HG03159 (cell line): Measurements from ENCODE around the gene ASIC4.

ENCODE experiments used
- ATAC-seq: cut with Tn5 transposase; IDR thresholded peaks from one replicate; pipeline ENCODE4 v1.9.1; 2021; ENCODE audit warnings: mild to moderate bottlenecking, moderate library complexity; ENCODE audit not compliant: unreplicated experiment

Gene ASIC4

DNA sequence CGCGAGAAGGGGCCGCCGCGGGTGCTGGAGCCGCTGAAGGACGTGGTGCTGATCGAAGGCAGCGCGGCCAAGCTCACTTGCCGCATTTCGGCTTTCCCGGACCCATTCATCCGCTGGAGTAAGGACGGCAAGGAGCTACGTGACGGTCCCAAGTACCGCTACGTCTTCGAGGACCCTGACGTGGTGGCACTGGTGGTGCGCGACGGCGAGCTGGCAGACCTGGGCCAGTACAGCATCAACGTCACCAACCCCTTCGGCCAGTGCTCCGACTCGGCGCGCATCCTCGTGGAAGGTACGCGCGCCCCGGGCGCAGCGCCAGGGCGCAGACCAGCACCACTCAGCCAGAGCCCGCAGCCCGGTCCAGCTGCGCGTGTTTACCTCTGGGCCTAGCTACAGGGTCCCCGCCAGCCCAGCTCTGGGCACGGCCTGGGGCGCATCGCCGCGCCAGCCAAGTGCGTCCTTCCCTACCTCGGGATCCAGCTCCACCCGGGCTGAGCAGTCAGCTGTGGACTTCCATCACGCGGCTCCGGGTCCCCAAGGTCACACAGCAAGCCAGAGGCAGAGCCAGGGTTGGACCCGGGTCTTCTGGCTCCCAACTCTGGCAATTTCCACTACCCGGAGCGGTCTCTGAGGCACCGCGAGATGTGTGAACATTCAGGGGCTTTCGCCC lies 17.3 kb upstream of the ASIC4 start:
- no peak for ATAC-seq

DNA sequence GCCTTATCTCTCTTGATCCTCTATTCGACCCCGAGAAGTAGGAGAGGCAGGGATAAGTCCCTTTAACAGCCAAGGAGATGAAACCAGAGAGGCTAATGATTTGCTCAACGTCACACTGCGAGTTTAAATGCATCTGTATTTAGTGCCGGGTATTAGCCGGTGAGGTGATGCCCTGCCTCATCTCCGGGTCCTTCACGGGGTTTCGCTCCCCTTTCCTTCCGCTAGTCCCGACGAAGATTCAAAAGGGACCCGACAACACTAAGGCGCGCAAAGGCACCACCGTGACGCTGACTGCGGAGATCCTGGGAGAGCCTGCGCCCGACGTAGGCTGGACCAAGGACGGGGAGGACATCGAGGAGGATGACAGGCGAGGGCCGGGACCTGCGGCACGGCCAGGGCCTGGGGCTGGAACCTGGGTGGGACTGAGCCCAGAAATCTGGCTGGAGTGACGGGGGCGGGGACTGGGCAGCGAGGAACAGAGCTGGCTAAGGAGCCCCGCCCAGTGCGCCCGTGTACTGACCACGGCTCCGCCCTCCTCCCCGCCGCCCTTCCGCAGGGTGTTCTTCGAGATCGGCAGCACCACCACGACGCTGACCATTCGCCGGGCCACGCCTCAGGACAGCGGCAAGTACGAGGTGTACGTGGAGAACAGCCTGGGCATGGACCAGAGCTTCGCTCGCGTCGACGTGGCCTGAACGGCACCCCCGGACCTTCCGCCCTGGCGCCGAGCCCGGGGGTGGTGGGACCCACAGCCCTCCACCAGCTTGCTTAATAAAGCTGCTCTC lies 16.6 kb upstream of the ASIC4 start:
- ATAC-seq = peak; percentile 3

DNA sequence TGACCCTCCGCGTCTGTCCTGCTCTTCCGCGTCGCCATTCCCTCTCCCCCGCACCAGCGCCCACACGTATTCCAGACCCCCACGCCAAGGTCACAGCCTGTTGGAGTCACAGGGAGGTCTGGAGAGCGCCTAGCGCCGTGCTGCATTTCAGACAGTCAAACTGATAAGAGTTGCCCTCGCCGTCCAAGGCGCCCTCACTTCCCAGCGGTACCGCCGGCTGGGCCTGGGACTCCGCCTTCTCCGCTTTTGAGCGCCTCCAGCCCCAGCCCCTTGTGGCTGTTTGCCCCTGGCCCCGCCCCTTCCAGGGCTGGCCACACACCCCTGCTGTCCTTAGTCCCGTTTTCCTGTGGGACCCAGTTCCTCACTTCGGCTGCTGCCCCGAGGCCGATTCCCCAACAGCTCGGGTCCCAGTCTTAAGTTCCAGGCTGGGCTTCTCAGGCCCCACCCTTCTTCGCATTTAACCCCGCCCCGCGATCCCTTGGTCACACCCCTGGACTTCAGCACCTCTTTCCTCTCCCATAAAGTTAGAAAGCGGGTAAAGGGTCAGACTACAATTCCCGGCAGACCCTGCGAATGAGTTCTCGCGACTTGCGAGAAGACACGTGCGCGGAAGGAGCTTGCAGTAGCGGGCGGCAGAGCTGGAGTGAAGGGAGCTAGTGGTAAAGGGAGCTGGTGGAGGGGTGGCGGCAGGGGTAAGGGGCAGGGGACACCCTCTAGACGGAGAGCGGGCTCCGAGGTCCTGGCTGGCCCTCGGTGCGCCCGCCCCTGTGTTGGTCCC lies 15.8 kb upstream of the ASIC4 start, which contains the start of gene GMPPA:
Gene GMPPA (plus strand): TSS at position 612 of the 778 bp plus-strand sequence. CDS start 1,085 bp downstream, outside the sequence.
- peak; percentile 96 for ATAC-seq

DNA sequence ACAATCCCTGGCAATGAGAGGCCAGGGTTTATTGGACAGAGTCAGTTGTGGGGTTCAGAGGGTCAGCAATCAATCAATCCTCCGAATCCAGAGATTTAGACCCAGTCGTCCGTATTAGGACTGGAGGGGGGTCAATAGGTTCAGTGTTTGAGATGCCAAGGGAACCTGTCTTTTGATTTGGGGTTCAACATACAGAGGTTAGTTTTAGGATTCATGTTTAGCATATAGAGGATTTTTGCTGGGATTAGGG lies 15.3 kb upstream of the ASIC4 start:
- no peak for ATAC-seq

DNA sequence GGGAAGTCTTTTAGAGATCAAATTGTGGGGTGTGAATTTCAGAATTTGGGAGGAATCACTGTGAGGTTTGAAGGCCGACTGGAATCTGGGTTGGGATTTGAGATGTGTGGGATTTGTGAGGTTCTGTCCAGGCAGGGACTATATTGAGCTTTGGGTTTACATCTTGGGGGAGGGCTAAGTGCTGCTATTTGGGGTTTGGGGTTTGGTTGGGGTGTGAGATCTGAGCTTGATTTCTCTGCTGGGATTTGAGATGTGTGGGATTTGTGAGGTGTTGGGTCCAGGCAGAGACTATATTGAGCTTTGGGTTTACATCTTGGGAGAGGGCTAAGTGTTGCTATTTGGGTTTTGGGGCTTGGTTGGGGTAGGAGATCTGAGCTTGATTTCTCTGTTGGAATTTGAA lies 14.7 kb upstream of the ASIC4 start:
- ATAC-seq = no peak

DNA sequence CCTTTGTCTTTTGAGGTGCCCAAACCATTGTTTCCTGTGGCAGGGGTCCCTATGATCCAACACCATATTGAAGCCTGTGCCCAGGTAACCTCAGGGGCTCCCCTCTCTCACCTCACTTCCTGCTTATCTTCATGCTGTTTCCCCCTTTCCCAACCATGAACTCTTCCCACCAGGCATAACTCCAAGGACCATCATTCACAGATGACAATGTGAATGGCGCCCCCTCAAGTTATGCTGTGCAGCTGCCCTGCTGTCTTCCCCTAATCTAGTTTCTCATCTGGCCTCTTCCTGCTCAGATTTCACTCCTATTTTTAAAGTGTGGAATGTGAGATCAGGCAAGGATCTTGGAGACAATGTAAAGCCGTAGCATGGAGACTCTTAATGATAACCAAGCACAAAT lies 14.1 kb upstream of the ASIC4 start:
- ATAC-seq = no peak

DNA sequence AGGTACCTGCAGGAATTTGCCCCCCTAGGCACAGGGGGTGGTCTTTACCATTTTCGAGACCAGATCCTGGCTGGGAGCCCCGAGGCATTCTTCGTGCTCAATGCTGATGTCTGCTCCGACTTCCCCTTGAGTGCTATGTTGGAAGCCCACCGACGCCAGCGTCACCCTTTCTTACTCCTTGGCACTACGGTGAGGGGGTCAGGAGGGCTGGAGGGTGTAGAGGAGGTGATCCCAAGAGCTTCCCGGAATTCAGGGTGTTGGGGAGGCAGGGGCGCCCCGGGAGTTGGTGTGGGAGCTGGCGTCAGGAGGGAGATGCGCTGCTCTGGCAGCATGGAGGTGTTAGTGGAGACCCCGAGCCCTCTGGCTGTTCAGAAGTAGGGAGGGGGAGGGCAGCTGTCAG lies 12.4 kb upstream of the ASIC4 start:
- ATAC-seq = no peak

DNA sequence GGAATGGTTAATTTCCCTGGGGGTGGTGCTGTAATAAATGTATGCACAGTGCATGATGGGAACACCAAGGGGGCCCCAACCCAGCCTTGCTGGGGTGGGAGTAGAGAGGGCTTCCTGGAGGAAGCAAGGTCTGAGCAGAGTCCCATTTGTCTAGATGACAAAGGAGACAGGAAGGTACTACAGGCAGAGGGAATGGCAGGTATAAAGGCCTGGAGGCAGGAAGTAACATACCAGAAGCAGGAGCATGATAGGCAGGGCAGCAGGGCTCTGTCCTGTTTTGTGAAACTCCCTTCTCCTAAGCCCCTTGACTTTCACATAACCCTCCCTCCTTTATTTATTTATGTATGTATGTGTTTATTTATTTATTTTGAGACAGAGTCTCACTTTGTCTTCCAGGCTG lies 11.7 kb upstream of the ASIC4 start:
- no peak for ATAC-seq

DNA sequence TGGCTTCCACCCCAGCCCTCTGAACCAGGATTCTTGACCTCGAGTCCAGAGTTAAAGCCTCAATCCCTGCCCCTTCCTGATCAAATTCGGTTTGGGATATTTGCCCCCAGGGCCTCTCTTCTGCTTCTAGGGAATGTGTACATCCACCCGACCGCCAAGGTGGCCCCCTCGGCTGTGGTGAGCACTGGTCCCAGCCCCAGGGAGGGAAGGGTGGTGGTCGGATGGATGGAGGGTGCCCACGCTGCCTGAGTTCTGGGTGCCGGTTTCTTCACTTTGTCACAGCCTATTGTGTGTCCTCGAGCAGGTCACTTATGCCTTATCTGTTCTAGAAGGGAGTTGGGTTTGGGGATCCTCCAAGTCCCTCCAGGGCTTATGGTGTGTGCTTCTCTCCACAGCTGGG lies 8.7 kb upstream of the ASIC4 start:
- no peak for ATAC-seq

DNA sequence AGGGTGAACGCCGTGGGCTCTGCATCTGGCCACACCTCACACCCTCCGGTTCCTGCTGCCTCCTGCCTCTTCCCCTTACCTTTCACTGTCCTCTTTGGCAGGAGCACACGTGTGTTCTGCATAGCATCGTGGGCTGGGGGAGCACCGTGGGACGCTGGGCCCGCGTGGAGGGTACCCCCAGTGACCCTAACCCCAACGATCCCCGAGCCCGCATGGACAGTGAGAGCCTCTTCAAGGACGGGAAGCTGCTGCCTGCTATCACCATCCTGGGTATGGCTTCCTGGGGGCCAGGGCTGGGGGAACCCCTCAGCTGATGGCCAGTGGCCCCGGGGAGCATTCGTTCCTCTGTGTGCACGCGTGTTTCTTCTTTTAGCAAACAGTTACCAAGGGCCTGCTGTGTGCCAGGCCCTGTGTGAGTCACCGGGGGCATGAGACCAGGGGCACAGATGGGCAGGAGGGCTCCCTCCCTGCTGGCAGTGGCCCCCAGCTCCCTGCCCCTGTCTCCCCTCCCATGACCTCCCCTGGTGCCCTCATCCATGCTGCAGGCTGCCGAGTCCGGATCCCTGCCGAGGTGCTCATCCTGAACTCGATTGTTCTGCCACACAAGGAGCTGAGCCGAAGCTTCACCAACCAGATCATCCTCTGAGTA lies 8.0 kb upstream of the ASIC4 start:
- no peak for ATAC-seq

DNA sequence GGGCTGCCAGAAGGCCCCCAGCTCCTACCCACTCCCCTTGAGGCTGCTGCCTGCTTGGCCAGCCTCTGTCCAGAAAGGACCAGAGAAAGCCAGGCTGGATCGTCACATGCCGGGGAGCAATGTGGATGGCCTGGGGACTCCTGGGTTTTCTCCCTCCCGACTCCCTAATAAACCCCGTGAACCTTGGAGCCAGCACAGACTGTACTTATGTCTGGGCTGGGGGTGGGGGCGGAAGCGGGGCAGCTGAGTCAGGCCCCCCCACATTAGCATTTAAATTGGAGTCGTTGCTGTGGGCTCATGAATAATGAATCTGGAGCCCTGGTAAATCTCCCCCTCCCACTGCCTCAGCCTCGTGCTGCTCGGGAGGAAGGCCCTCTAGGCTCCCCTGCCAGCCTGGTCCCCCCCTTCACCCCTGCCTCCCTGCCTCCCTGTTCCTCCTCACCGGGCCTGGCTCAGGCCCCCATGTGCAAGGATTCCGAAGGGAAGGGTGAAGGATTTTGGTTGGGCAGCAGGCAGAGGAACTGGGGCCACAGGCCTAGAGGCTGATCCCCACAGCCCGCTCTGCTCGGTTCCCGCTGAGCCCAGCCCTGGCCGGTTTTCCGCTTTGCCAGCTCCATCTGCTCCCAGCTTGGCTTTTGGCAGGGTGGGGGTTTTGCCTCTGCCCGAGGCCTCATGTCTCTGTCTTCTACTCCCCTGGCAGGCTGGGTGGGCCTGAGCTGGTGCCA lies 7.3 kb upstream of the ASIC4 start:
- no peak for ATAC-seq

DNA sequence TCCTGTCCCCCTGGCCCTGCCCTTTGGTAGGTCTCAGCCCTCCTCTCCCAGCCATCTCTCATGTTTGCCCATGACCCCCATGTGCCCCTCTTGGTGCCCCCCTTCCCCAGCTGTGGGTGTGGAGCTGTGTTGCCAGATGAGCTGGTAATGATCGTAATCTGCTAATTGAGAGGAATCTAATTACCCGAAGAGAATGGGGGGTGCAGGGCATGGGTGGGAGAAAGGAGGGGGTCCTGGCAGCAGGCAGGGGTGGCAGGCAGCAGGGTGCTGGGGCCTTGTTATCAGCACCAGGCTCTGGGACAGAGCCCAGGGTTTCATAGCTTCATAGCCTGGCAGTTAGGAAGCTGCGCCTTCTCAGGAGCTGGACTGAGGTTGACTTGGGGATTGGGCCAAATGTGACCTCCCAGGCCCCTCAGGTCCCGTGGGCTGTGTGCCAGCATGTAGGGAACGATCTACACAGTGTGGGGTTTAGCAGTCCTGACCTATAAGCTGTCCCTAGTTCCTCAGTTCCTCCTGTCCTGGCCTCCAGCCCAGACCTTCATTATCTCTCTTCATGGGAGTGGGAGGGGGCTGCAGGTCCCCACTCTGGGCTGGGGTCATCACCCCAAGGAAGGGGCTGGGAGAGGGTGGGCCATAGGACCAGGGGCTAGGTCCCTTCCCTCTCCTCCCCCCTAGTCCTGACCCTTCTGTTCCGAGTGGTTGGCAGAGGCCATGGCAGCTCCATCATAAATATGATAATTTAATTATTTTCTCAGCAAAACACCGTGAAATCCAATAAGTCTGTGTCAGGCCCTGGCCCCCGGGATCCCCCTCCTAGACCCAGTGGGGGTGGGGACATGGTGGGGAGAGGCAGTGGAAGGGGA lies 6.5 kb upstream of the ASIC4 start:
- no peak for ATAC-seq

DNA sequence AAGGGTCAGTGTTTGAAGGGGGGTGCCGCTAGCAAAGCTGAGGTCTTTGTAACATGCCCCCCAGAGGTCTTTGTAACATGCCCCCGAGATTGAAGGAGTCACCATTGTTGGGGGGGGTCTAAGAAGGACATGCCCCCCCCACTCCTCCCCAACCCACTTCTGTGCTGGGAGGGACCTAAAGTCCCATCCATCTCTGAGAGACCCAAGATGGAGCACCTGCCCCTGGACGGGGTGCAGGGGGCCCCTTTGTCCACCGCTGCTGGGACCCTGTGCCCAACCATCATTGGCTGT lies 5.9 kb upstream of the ASIC4 start:
- ATAC-seq = no peak

DNA sequence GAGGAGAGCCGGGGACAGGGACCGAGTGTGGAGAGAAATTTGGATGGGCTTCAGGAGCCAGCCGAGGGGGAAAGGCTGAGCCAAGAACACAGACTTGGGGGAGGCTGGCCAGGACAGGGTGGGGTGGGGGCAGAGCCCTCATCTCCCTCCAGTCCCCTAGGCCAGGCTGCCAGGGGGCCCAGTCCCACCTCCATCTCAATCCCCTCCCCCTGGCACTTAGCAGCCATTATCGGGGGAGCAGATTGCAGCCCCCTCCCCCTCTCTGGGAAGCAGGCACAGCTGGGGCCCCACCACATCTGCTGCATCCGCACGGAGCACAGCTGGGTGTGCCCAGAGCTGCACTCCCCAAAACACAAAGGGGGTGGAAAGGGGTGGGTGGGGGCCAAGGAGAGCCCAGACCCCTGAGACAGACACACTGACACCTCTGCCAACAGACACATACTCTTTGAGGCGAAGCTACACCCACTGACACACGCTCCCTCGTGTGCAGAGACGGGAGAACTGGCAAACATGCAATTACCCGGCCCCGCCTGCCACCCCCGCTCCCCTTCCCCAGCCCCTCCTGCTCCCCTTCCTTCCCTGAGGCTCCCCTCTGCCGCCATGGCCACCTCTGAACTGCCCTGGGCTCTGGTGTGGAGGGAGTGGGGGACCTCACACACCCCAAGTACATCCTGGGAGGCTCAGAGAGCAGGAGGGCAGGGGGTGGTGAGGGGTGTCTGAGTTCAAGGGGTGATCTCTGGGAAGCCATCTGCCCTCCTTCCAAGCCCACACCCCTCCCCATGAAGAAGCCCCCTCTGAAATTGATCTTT lies 5.1 kb upstream of the ASIC4 start:
- ATAC-seq = peak; percentile 26

DNA sequence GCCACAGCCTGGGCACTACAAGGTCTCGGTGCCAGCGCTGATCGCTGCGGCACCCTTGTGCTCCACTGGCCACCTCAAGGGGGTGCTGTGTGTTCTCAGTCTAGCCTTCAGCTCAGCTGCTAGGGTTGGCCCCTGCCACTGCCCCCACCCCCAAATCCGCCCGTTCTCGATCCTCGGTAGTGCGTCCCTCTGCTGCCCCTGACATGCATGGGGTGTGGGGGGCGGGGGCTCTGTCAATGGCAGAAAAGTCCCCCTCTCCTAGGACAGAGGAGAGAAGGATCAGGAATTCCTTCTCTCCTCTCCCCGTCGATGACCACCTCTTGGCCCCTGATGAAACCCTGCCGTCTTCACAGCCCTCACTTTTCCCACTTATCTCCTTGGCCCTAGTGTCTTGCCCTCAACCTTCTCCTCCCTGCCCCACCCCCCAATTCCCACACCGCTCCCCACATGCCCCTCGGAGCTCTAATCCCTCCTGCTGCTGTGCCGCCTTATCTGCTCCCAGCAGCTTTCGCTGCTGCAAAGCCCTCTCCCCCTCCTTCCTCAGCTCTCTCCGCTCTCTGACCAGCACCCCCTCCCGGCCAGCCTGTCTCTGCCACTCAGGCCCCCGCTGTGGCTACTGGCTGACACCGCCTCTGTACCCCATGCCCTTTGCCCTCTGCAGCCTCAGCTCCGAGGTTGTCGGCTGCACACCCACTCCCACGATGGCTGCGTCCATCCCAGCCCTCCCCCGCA lies 4.3 kb upstream of the ASIC4 start:
- peak; percentile 77 for ATAC-seq

DNA sequence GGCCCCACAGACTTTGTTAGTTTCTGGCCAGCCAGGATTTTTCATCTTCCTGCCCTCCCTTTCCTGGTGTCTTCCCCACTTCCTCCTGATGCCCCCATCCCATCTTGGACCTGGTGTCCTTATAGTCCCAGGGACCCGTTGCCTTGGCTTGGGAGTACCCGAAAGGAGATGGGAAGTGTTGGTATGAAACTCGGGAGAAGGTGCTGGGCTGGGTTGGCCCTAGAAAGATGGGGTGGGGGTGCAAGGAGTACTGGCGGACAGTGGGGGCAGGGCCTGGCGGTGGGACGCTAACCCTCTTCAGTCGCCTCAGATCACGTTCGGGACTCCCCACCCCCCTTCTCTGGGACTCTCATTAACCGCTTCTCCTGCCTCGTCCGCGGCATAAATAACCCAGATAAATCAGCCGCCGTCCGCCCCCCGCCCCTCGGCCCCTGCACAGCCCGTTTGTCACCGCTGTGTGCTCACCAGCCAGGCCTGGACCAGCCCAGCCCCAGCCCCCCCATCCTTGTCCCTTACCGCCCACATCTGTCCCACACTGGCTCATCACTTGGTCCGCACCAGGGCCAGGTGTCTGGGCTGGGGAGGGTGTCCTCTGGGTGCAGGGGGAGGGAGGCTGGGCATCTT lies 3.7 kb upstream of the ASIC4 start:
- ATAC-seq = no peak

DNA sequence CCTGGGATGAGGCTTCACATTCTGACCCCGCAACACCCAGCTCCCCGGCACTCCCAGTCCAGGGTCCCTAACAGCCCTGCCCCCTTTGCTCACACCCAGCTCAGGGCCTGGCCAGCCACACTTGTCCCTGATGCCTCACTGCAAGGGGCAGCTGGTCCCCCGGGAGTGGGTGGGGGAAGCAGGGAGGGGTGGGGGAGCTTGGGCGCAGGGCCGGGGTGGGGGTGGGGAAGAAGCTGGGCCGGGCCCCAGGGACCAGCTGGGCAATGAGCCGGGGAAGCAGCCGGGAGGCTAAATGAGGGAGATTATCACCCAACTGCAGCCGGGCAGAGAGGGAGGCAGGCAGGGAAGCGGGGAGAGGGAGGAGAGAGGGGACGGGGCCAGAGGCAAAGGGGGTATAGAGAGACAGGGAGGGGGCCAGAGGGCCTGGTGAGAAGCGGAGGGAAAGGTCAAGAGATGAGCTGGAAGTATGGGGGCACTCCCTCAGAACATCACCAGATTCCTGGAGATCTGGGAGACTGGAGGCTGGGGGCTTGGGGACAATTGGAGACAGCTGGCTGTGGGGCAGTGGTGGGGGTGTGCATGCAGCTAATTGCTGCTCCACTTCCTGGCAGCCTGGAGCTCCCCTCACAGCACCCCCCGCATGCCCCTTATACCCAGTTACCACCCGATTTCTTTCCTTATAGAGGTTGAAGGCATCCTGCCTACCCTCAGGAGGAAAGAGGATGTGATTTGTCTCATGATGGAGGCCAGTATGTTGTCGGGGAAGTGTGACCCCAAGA lies 2.5 kb upstream of the ASIC4 start:
- no peak for ATAC-seq
